Heart right ventricle (tissue), 16 donors: Measurements from ENCODE around the gene RNF144B. TPM values are rescaled to one million over a fixed set of nuclear protein-coding genes. Genes with fewer than 3 reads are reported as not detected.

ENCODE experiments used
- ATAC-seq, 8 donors: fragments of 200-7000 bp; cut with Tn5 transposase; one replicate each; pipeline ENCODE4 v1.9.1; 2020; ENCODE audit warnings: mild to moderate bottlenecking in 8 of 8, moderate library complexity in 8 of 8, moderate number of reproducible peaks in 1 of 8
- DNase-seq, 2 donors: peaks; one replicate each; pipeline ENCODE4 v3.0.0-alpha.2; 2020
- H3K27ac ChIP-seq, 10 donors: fragments of 200-600 bp; sonication (generic) in 2 of 10; one replicate each; pipeline versions ENCODE4 v1.5.0 to v1.8.0; 2020 to 2022; ENCODE audit warnings: mild to moderate bottlenecking in 3 of 10
- H3K27me3 ChIP-seq, 7 donors: fragments of 200-600 bp; one replicate each; pipeline ENCODE4 v1.8.0; 2021 to 2022; ENCODE audit warnings: mild to moderate bottlenecking in 2 of 7
- H3K36me3 ChIP-seq, 9 donors: fragments of 200-600 bp; sonication (generic) in 1 of 9; one replicate each; pipeline versions ENCODE4 v1.5.0 to v1.8.0; 2020 to 2022; ENCODE audit warnings: mild to moderate bottlenecking in 2 of 9
- H3K4me1 ChIP-seq, 9 donors: fragments of 200-600 bp; sonication (generic) in 1 of 9; one replicate each; pipeline versions ENCODE4 v1.5.0 to v1.8.0; 2020 to 2022; ENCODE audit warnings: mild to moderate bottlenecking in 4 of 9
- H3K4me3 ChIP-seq, 10 donors: fragments of 200-600 bp; sonication (generic) in 2 of 10; one replicate each; pipeline versions ENCODE4 v1.5.0 to v1.8.0; 2020 to 2022; ENCODE audit warnings: mild to moderate bottlenecking in 7 of 10, moderate library complexity in 2 of 10
- H3K9me3 ChIP-seq, 11 donors: fragments of 200-600 bp in 10 of 11; sonication (generic) in 2 of 11; one replicate each; pipeline versions ENCODE4 v1.5.0 to v1.8.0; 2013 to 2022; ENCODE audit warnings: mild to moderate bottlenecking in 2 of 11, control low read depth in 1 of 11, moderate library complexity in 1 of 11
- CTCF ChIP-seq, 9 donors: fragments of 200-600 bp; sonication (generic) in 2 of 9; IDR thresholded peaks; one replicate each; pipeline versions ENCODE4 v1.5.0 to v1.8.0; 2021 to 2022; ENCODE audit warnings: antibody characterized with exemption in 9 of 9, mild to moderate bottlenecking in 5 of 9, moderate library complexity in 1 of 9
- WGBS, 2 donors: extraction: QIAGEN DNeasy Blood & Tissue Kit; methylation state at CpG; one replicate each; pipeline ENCODE4 v1.1.7; 2013; ENCODE audit warnings: inconsistent platforms in 1 of 2; 5-methylcytosine and 5-hydroxymethylcytosine counted together
- intact Hi-C, 10 donors: fragments of 100-400 bp; cut with DNase I; formaldehyde crosslinking; loops; one replicate each; pipeline versions ENCODE4 v1.11.1 to v1.14.2; 2022
- polyA plus RNA-seq, 2 donors: library from polyadenylated mRNA; stranded (reverse); fragments of 200-250 nt; gene quantifications; one replicate each; pipeline ENCODE4 v1.2.3, GENCODE V29; 2013
- total RNA-seq, 10 donors: library from RNA; stranded (reverse); fragmentation: NEBNext Ultra II Directional in 3 of 10; extraction: Animal tissue kit (Norgen Biotek cat#: 25700) in 3 of 10; gene quantifications; one replicate each; pipeline versions ENCODE4 v1.2.1 to v1.2.4, GENCODE V29; 2021 to 2023
- donor health status: Arrhythmogenic right ventricular cardiomyopathy.
- donor health status: ischemic (EF 13 %, LVEDD 7.1; RV severe dilation, severe dysfunction).
- donor health status: healthy with polysubstance abuse.
- donor health status: DM: no; HTN: yes; CAD: no.
- donor health status: DM: no; HTN: no; CAD: no.
- donor health status: ischemic (EF 25% LVEDD 6.9; RV normal size, moderate dysfunction).
- donor health status: ischemic (EF 25% LVEDD 5.7; RV mildly dilated, moderate dysfunction).
- donor health status: healthy.
- donor health status: DM: yes; HTN: yes; CAD: no.
- donor health status: Ischemic cardiomyopathy.
- donor health status: ischemic (EF 35%, LVEDD 5.7; RV mildly dilated, moderate dysfunction).
- donor health status: nonischemic (EF 11% LVEDD 7.7; RV severe dilation, severe dysfunction).
- donor health status: DM: yes; HTN: yes; CAD: no.
- donor health status: PGD.
- donor health status: ischemic (EF 29% LVEDD 5.4; RV normal size, mild dysfunction).
- donor health status: nonischemic (EF 23%, LVEDD 6.1; RV moderate dilation, normal function).

RNF144B gene
- total and polyA plus RNA-seq, 12 donors = 4.6 to 25.5 (median 9.4) TPM

GRCh38 chr6:18465410-18466154 lies 78.4 kb downstream of the RNF144B start:
- intact Hi-C loops = no loop called here
- no peak for ATAC-seq

GRCh38 chr6:18467741-18468502 lies 80.8 kb downstream of the RNF144B start:
- peaks cover 0 to 16% (median 0%) of the 10 kb centered on the region in 9 donors for H3K4me1 ChIP-seq
- intact Hi-C loops = no loop called here
- H3K27me3 ChIP-seq = no peaks in the 10 kb centered on the region
- no peak overlapping the region for H3K4me3 ChIP-seq
- 68 to 70% methylated on average over 5 of the region's 5 CpGs for WGBS, 2 donors
- H3K36me3 ChIP-seq = peaks cover 0 to 60% (median 15%) of the 10 kb centered on the region in 9 donors
- TF ChIP-seq CTCF (IDR thresholded peaks at IDR 0.05) = no peak
- H3K9me3 ChIP-seq = no peaks in the 10 kb centered on the region
- ATAC-seq = peak in 1 of 8 donors; percentile 25
- no peak for DNase-seq
- H3K27ac ChIP-seq = no peak overlapping the region

More at GRCh38 chr6:18465410-18466154, 78.4 kb downstream of the RNF144B start:
- no peak for DNase-seq
- WGBS, 2 donors = 93 to 96% methylated on average over 5 of the region's 5 CpGs
- H3K4me1 ChIP-seq = peaks cover 0 to 16% (median 0%) of the 10 kb centered on the region in 9 donors
- H3K36me3 ChIP-seq = peaks cover 0 to 74% (median 15%) of the 10 kb centered on the region in 9 donors
- H3K27ac ChIP-seq = no peak overlapping the region
- no peak for TF ChIP-seq CTCF (IDR thresholded peaks at IDR 0.05)
- no peaks in the 10 kb centered on the region for H3K27me3 ChIP-seq
- H3K9me3 ChIP-seq = no peaks in the 10 kb centered on the region
- H3K4me3 ChIP-seq = no peak overlapping the region

- no peak overlapping the region for H3K27ac ChIP-seq
- intact Hi-C loops = no loop called here
- TF ChIP-seq CTCF (IDR thresholded peaks at IDR 0.05) = no peak
These were observed 81.3 kb downstream of the RNF144B start for GRCh38 chr6:18468503-18468843.

GRCh38 chr6:18469536-18469935 lies 82.4 kb downstream of the RNF144B start:
- no peak overlapping the region for H3K27ac ChIP-seq
- H3K27me3 ChIP-seq = no peaks in the 10 kb centered on the region
- intact Hi-C loops = no loop called here
- no peak for DNase-seq
- H3K36me3 ChIP-seq = peaks cover 0 to 44% (median 10%) of the 10 kb centered on the region in 9 donors
- ATAC-seq = no peak
- WGBS, 2 donors = 76 to 77% methylated on average over 3 of the region's 3 CpGs
- TF ChIP-seq CTCF (IDR thresholded peaks at IDR 0.05) = no peak
- H3K4me1 ChIP-seq = peaks cover 0 to 10% (median 0%) of the 10 kb centered on the region in 9 donors
- no peaks in the 10 kb centered on the region for H3K9me3 ChIP-seq
- no peak overlapping the region for H3K4me3 ChIP-seq

More at GRCh38 chr6:18468503-18468843, 81.3 kb downstream of the RNF144B start:
- peaks cover 0 to 13% (median 0%) of the 10 kb centered on the region in 9 donors for H3K4me1 ChIP-seq
- WGBS, 2 donors = 87 to 90% methylated on average over 3 of the region's 3 CpGs
- ATAC-seq = no peak
- H3K36me3 ChIP-seq = peaks cover 0 to 54% (median 14%) of the 10 kb centered on the region in 9 donors
- H3K27me3 ChIP-seq = no peaks in the 10 kb centered on the region
- H3K4me3 ChIP-seq = no peak overlapping the region
- H3K9me3 ChIP-seq = no peaks in the 10 kb centered on the region
- no peak for DNase-seq
